CD4-positive, alpha-beta T cell treated with Interleukin-10 for 1 hour (primary cell): Measurements from ENCODE around the gene MED28.

Experiments
- DNase-seq: peaks from one replicate; pipeline ENCODE4 v3.0.0-alpha.2; 2020

Gene MED28

DNA sequence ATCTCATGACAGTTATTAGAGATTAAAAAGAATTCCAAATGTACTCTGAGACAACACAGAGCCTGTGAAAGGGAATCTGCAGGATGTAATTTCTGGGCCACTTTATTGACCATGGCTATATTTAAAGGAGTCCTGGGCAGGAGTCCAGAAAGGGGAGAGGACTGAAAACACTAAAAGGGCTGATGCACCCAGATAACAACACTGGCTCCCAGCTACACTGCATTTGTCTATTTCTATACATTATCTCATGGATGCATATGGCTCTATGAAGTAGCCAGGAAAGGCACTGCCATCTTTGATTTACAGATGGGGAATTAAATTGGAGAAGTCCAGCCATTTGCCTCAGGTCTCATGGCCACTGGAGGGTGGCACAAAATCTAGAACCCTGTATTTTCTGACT is 56.0 kb downstream of the MED28 start:
- no peak for DNase-seq

DNA sequence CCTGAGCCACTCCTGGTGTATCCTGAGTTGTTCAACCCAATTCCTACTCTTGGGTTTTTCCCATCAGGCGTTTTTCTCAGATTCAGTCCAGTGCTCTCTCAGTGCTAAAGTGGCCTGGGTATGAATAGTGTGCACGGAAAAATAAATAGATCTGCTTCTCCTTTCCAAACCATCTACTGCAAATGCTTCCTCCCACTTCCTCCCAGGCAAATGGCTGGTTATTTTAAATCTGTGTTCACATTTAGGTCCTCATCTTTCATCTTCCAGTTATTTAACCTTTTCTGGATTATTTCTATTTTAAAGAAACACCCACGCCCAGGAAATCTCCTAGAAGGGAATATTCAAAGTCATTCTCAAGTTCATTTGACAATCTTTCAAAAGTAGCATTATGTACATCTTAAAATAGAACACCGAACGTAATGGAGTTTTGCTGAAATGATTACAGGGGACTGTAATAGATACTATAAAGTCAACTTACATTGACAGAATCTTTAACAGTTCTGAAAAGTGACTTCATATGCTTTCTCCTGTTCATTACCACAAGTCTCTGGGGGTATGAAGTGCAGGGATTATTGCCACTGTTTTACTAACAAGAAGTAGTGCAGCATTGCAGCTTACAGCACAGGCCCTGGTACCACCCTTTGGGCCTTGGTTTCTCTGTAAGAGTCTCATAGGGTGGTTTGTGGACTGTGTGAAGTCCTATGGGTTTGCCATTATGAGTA is 66.3 kb downstream of the MED28 start:
- DNase-seq, result no peak

DNA sequence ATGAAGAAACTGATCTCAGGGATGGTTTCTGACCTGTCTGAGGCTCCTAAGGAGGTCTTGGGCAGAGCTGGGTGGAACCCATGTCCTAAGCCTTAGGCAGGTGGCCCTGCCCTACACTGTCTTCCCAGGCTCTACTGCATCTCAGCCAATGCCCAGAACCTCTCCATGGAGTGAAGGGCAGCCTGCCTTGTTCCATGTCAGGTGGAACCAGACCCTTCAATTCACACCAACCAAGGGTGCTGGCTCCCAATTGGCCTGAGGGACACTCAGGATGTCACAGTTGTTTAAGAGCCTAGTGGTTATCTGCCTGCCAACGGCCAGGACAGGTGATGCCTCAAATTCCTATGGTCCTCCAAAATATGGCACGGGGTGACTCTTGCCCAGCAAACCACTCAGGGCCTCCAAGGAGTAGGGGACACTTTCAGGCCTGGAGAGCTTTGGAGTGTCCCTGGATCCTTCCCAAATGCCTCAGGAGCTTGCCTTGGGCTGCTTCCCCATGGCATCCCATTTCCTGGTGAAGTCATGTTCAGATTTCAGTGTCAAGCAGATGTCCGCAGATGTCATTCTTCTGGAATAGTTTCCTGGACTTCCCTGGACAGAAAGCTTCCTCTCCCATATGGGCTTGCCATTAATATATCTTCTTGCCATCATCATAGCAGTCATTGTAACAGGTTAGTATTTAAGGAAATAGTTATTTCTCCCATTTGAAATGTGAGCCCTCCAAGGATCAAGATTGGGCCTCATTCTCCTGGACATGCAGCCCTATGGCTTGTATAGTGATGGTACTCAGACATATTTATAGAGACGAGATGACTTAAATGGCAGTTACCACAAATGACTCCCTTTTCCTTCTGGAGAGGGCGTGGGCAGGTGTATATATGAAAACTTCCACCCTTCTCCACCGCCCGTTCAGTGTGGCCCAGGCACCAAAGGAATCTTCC is 67.1 kb downstream of the MED28 start:
- DNase-seq, result no peak

DNA sequence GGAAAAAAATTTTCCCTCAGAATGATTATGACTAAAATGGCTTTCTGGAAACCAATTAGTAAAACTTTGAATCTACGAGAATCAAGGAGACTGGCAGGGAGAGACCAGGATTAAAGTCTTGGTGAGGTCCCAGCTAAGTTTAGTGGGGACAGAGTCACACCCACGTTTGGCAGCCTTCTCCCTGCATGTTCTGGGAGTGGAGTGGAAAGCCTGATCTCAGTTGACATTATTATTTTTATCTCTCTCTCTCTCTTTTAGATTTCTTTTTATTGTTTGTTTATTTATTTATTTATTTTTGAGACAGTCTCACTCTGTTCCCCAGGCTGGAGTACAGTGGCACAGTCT is 67.8 kb downstream of the MED28 start:
- no peak for DNase-seq
